ENCODE results near the gene PIK3C2G. TPM values are rescaled to one million over a fixed set of nuclear protein-coding genes. Genes with fewer than 3 reads are reported as not detected.

The PIK3C2G gene
- total and polyA plus RNA-seq, 2 of the 13 experiments (the other 11 are each of a cell fraction or from before 2014, with no cell fraction given): not detected

- H3K9ac ChIP-seq (ENCODE audit: insufficient read depth, low read depth, low read length): no peak overlapping the region
- H3K79me2 ChIP-seq (ENCODE audit: insufficient read depth, low read length): no peaks in the 10 kb centered on the region
- intact Hi-C loops (cut with micrococcal nuclease; ENCODE audit: unreplicated experiment): no loop called here
- H3K9me3 ChIP-seq (ENCODE audit: low read length): no peaks in the 10 kb centered on the region
- POLR2A ChIA-PET: no interaction called here
- no peaks in the 10 kb centered on the region for H3K27me3 ChIP-seq (ENCODE audit: control insufficient read depth in 1 of 2, insufficient read depth in 2 of 2, low read length in 2 of 2)
- H4K20me1 ChIP-seq (ENCODE audit: insufficient read depth, low read length): no peaks in the 10 kb centered on the region
- H3K36me3 ChIP-seq (replicated peaks in 1 of 2; ENCODE audit: control insufficient read depth in 1 of 2, insufficient read depth in 2 of 2, low read length in 2 of 2): no peaks in the 10 kb centered on the region
- no peak for DNase-seq (ENCODE audit: low spot score)
- no peak overlapping the region for H2AFZ ChIP-seq (ENCODE audit: low read length)
- in situ Hi-C loops (cut with HindIII; ENCODE audit: extremely low pct_ligation_motif_present, low pct_unique_long_range_greater_than_20kb): no loop called here
- TF ChIP-seq, protein P1, sequence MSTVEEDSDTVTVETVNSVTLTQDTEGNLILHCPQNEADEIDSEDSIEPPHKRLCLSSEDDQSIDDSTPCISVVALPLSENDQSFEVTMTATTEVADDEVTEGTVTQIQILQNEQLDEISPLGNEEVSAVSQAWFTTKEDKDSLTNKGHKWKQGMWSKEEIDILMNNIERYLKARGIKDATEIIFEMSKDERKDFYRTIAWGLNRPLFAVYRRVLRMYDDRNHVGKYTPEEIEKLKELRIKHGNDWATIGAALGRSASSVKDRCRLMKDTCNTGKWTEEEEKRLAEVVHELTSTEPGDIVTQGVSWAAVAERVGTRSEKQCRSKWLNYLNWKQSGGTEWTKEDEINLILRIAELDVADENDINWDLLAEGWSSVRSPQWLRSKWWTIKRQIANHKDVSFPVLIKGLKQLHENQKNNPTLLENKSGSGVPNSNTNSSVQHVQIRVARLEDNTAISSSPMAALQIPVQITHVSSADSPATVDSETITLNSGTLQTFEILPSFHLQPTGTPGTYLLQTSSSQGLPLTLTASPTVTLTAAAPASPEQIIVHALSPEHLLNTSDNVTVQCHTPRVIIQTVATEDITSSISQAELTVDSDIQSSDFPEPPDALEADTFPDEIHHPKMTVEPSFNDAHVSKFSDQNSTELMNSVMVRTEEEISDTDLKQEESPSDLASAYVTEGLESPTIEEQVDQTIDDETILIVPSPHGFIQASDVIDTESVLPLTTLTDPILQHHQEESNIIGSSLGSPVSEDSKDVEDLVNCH (CRISPR knock-in tag; IDR thresholded peaks at IDR 0.05): no peak
- no peak for TF ChIP-seq ZNF629 (CRISPR knock-in tag; conservative IDR thresholded peaks at IDR 0.05)
- no peak for TF ChIP-seq NR2F1 (CRISPR knock-in tag; IDR thresholded peaks at IDR 0.05)
- H3K4me2 ChIP-seq (ENCODE audit: low read depth, low read length): no peak overlapping the region
- 23% methylated on average over 9 of the region's 9 CpGs for WGBS (ENCODE audit: low lambda C conversion rate)
- FAIRE-seq: no peak
- CTCF ChIA-PET (ENCODE audit: low intra/inter-chr PET ratio, low total read pairs): no interaction called here
- H3K4me1 ChIP-seq (ENCODE audit: insufficient read depth, low read length): no peaks in the 10 kb centered on the region
- no peak overlapping the region for H3K27ac ChIP-seq (ENCODE audit: extremely low read length, insufficient read depth, low read length)
- BruUV-seq (replicated peaks): no TSS peak
- ATAC-seq: no peak
- no peak overlapping the region for H3K4me3 ChIP-seq (replicated peaks in 1 of 3; ENCODE audit: insufficient read depth in 1 of 3, low read depth in 2 of 3, low read length in 3 of 3)
Observed at GRCh38 chr12:18267427-18268099, 6.2 kb downstream of the PIK3C2G start.

DNA sequence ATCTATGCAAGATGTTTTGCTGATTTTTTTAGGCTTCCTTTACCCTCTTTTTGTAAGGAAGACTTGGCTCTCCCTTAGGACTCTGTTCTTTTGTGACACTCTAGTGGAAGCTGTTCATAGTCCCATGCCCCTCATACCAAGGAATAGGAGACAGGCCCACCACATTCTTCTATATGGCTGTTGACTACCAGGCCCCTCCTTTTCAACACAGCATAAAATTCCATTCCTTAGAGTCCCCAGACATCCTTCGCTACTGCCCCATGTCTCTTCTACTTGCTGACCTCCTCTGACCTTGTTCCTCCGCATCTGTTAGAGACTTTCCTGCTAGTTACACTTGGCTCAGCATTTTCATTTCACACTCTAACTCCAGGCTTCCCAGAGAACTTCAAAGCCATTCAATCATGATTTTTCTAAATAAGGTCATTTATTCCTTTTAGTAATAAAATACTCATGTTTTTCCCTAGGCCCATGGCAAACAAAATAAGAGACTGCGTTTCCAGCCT is 9.7 kb downstream of the PIK3C2G start:
- Histone ChIP-seq H3K9me3 (ENCODE audit: low read length) (no peaks in the 10 kb centered on the region), H3K79me2 (ENCODE audit: insufficient read depth, low read length) (no peaks in the 10 kb centered on the region), H3K4me2 (ENCODE audit: low read depth, low read length) (no peak overlapping the region), H2AFZ (ENCODE audit: low read length) (no peak overlapping the region), H3K27me3 (ENCODE audit: control insufficient read depth in 1 of 2, insufficient read depth in 2 of 2, low read length in 2 of 2) (no peaks in the 10 kb centered on the region), H3K4me3 (replicated peaks in 1 of 3; ENCODE audit: insufficient read depth in 1 of 3, low read depth in 2 of 3, low read length in 3 of 3) (no peak overlapping the region), H3K9ac (ENCODE audit: insufficient read depth, low read depth, low read length) (no peak overlapping the region), H4K20me1 (ENCODE audit: insufficient read depth, low read length) (no peaks in the 10 kb centered on the region), H3K36me3 (replicated peaks in 1 of 2; ENCODE audit: control insufficient read depth in 1 of 2, insufficient read depth in 2 of 2, low read length in 2 of 2) (no peaks in the 10 kb centered on the region), H3K4me1 (ENCODE audit: insufficient read depth, low read length) (no peaks in the 10 kb centered on the region), H3K27ac (ENCODE audit: extremely low read length, insufficient read depth, low read length) (no peak overlapping the region)
- FAIRE-seq (no peak), DNase-seq (ENCODE audit: low spot score) (no peak), ATAC-seq (no peak)
- WGBS (ENCODE audit: low lambda C conversion rate): 5% methylated on average over 3 of the region's 3 CpGs
- CTCF ChIA-PET (ENCODE audit: low intra/inter-chr PET ratio, low total read pairs): no interaction called here
- in situ Hi-C loops (cut with HindIII; ENCODE audit: extremely low pct_ligation_motif_present, low pct_unique_long_range_greater_than_20kb) (no loop called here), intact Hi-C loops (cut with micrococcal nuclease; ENCODE audit: unreplicated experiment) (no loop called here)
- POLR2A ChIA-PET: no interaction called here
- BruUV-seq (replicated peaks): no TSS peak
- TF ChIP-seq REPIN1 (CRISPR knock-in tag; IDR thresholded peaks at IDR 0.05; ENCODE audit: borderline replicate concordance, low read depth) (no peak), MTERF4 (CRISPR knock-in tag; IDR thresholded peaks at IDR 0.05) (no peak), ZNF589 (CRISPR knock-in tag; conservative IDR thresholded peaks at IDR 0.05) (no peak), ZNF20 (CRISPR knock-in tag; IDR thresholded peaks at IDR 0.05) (no peak), PRDM4 (CRISPR knock-in tag; IDR thresholded peaks at IDR 0.05; ENCODE audit: borderline replicate concordance) (no peak), ZNF207 (IDR thresholded peaks at IDR 0.05; ENCODE audit: borderline replicate concordance) (no peak)
- TF ChIP-seq, protein P2, sequence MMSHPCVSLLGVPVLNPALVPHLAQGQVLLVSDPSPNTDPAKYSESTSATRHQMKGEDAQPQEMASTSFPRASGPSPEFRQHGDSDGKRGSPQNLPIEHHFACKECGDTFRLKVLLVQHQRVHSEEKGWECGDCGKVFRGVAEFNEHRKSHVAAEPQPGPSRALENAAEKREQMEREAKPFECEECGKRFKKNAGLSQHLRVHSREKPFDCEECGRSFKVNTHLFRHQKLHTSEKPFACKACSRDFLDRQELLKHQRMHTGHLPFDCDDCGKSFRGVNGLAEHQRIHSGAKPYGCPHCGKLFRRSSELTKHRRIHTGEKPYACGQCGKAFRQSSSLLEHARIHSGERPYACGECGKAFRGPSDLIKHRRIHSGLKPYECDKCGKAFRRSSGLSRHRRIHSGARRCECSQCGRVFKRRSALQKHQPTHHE (CRISPR knock-in tag; IDR thresholded peaks at IDR 0.05; ENCODE audit: borderline replicate concordance): no peak
